Measurements from ENCODE around the gene ST6GALNAC4.

- TF ChIP-seq CTCF (optimal IDR thresholded peaks at IDR 0.05 in 1 of 3, IDR thresholded peaks at IDR 0.05 in 1 of 3, conservative IDR thresholded peaks at IDR 0.05 in 1 of 3; ENCODE audit: extremely low read depth in 1 of 3, insufficient read depth in 2 of 3, low read length in 3 of 3) (no peak), EZH2 (IDR thresholded peaks at IDR 0.05; ENCODE audit: low read length) (no peak)
Observed at GRCh38 chr9:127912296-127912695, 4.5 kb downstream of the ST6GALNAC4 start.
